GM11168 (cell line): ENCODE data around the gene ARSJ.

Experiments used
- in situ Hi-C: fragments of 300-500 bp; cut with MboI; formaldehyde crosslinking; loops from one replicate; pipeline ENCODE4 v1.12.0; 2022; ENCODE audit warnings: low sequenced_read_pairs; ENCODE audit not compliant: unreplicated experiment

Gene ARSJ

DNA sequence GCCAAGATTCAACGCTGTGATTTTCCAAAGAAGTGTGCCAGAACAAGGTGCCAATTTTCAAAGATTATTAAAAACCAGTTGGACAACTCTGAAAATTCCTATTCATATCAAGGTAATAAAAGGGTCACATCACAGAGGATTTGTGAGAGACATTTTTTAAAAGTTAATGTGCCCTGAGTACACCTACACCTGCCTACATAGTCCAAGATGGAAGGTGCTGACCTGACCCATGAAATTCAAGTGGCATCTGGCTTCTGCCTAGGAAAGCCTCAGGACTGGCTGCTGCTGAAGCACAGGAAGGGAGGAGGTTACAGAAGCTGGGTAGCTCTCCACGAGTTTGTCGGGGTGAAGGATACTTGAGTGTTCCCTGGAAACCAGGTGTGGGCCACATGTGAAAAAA is 11.4 kb upstream of the ARSJ start:
- in situ Hi-C loops = no loop called here

DNA sequence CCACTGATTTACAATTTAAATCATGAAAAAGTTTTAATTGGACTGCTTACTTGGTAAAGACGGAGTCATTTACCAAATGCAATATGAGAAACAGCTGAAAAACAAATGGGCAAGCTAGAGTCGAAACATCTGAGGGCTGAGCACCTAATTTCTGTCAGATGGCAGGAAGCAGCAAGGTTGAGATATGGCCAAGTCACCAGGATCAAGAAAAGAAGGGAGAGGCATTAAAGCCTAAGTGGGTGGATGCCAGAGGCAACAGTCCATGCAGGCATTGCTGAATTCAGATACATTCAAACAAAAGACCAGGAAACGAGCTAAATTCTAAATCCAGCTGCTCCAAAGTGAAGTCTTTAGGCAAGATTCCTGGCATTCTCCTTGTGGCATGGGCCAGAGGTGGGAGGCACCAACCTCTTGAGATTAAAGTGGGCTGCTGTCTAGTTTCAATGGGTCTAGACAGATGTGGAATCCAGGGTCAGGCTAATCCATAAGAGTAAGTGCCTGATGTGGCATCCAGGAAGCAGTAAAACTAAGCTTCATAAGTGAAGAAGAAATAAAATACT is 8.0 kb upstream of the ARSJ start:
- in situ Hi-C loops = no loop called here

DNA sequence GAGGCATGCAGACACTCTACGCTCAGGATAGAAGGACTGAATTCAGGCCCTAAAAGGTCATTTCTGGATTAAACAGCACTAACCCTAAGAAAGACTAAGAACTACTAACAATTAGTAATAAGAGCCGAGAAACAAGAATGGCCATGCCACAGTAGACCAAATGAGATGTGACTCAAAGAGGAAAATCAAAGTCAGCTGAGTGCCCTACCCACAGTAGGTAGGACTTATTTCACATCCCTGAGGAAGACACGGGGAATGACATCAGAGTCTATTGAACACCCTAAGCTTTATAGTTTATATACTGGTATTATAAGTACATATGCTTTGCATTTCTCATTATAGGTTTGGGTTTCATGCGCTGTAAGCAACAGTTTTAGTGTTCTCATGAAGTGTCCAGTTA is 2.7 kb upstream of the ARSJ start:
- in situ Hi-C loops = no loop called here

DNA sequence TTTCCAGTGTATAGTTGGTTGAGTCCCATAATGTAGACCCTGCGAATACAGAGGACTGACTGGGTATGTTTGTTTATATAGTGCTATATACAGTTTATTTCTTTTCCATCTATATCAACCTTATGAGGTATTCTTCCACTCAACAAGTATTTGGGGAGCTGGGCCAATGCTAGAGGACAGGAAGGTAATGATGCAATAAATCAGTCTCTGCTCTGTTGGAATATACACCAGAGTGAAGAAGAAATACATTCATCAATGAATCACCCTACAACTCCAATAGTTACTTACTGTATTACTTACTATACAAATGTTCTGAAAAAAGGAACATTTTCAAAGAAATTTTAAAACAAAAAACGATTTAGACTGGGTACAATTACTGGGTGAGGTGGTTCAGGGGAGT is 2.1 kb upstream of the ARSJ start:
- in situ Hi-C loops = no loop called here

DNA sequence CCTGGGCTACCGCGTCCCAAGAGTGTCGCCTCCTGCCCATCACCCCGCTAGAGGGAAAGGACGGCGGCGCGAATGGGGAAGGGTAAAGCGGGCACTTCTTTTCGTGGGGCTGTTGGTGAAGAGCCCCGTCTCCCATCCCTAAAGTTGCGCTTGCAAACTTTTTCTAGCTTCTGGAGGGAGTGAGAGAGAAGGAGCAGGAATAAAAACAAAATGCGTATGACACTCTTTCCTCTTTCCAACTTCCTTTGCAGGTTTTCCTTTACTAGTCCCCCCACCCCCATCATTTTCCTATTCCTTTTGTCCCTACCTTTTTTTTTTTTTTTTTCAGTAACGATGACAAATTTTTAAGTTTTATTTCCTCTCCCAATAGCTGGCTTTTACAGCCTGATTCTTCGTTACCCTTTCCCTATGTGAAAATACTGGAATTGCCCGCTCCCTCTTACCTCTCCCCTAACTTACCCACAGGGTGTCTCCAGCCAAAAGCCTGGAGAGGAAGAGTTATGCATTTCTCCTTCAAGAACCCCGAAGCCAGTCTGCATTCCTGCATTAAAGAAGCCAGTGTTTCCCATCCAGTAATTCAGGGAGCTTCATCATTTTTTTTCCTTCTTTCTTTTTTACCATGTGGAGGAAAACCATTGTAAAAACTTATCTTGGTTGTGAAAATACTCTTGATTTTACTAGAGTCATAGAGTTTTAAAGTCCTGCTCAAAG is 613 bp upstream of the ARSJ start:
- in situ Hi-C loops = no loop called here

DNA sequence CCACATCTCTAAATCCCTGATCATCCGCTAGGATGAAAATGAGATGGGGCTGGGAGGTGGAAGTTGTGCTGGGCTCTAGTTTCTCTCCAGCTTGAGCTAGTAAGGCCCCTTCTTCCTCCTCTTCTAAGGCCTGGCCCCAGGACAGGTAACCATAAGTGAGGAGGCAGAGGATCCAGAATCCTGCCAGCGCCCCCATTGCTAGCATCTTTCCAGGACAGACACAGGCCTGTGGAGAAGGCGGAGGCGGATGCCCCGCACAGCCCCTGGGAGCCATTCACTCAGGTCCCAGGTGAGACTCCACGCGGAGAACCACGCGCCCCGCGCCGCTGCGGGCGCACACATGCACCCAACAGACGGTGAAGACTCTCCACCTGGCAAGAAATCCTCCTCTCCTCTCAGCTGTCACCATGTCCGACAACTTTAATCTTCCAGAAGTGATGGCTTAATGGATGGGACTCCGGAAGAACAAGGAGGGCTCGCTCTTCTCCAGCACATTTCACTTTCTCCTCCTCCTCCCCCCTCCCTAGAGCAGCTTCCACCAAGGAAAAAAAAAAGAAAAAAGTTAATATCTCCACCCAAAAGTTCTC is 793 bp downstream of the ARSJ start:
- in situ Hi-C loops = no loop called here

DNA sequence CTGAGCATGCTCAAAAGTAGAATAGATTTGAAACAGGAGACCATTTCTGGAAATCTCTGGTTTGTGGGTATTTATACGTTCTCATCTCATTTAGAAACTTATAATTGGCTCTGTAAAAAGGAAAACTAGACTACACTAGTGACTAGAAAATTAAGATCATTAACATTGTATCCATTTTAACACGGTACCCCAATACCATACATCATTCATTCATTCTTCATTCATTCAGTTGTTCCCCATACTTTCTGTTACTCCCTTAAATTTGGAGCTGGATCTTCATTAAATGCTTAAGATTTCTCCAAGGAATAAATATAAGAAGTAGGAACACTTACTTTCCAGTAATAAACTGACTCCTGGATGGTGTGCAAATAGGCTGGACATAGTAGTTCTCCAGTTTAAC is 1.3 kb downstream of the ARSJ start:
- in situ Hi-C loops = no loop called here

DNA sequence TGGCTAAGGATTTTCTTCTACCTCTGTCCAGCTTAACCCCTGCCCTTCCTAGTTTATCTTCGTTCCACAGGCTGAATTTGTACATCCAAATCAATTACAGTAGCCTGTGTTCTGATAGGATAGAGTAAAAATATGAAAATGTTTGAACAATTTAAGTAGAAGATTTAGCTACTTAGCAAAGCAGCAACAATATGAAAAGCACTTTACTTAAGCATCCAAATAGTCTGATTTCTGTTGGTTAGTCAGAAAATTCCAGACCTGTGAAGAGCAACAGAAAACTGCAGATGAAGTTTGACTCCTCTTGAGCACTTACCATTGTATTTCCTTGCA is 2.0 kb downstream of the ARSJ start:
- in situ Hi-C loops = no loop called here

DNA sequence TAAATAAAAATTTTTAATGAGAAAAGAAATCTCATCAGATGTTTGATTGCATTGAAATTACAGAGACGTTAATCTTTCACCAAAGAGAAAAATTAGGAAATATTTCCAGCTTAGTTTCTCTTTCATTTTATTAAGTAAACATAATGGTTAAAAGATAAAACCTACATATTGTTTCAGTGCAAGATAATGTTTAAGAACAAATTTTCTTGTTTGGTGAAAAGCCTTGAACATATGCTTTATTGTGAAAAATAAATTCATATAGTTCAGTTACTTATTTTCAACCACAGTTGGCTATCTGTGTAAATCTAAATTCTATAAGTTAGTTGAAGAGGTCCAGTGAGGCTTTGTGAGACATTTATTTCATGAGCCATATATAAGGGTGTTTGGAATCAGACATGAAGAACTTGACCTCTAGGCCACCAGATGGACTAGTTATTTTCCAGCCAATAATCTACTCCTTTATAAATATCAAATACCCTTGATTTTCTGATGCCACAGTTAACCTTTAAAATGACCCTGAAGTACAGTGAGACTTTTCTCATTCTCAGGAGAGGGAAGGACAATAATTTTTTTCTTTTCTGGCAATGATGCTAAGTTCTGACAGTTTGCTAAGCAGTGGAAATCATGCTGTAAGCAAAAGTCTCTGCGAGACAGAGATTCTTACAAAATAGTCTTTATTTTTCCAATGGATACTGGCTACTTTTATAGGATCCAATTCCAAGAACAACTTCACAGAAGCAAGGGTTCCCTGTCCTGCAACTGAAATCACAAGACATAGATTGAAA is 2.5 kb downstream of the ARSJ start:
- in situ Hi-C loops = no loop called here

DNA sequence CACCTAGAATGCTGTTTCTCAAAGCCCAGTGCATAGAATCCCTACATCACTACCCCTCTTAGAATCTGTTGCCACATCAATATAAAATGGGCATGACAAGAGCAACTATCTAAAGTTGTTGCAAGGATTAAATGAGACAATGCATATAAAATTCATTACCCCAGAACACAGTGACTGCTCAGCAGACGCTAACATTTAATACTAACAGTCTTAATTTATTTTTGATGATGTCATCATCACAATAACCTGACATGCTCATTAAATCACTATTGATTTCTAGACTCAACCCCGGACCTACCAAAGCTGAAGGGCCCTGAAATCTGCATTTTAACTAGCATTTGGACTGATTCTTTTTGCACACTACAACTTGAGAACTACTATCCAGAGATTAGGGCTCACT is 3.9 kb downstream of the ARSJ start:
- in situ Hi-C loops = no loop called here

DNA sequence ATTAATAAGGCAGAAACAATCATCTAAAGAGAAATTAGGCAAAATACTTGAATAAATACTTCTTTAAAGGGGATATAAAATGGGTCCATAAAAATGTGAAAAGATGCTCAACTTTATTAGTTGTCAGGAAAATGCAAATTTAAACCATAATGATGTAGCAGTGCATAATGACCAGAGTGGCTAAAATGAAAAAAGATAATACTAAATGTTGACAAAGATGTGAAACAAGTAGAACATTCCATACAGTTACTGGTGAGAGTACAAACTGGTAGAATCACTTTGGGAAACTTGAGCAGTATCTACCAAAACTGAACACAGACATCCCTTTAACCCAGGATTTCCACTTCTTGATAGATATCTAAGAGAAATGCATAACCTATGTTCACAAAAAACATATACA is 5.0 kb downstream of the ARSJ start:
- in situ Hi-C loops = no loop called here

DNA sequence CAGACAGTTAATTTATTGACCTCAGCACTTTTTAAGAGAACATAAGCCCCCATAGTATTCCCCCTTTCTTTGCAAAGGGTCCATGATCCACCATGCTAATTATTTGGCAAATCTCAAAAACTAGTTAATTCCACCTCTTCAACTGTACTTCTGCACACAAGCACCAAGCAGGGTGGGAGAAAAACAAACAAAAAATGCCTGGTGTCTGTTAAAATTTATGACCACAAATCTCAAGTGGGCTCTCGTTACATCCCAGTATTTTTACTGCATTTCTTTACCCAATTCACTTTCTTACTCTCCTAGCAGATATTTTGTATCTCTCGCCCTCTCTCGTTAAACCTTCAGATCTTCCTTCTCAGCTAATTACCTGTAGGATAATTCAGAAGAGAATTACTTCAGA is 6.1 kb downstream of the ARSJ start:
- in situ Hi-C loops = no loop called here

DNA sequence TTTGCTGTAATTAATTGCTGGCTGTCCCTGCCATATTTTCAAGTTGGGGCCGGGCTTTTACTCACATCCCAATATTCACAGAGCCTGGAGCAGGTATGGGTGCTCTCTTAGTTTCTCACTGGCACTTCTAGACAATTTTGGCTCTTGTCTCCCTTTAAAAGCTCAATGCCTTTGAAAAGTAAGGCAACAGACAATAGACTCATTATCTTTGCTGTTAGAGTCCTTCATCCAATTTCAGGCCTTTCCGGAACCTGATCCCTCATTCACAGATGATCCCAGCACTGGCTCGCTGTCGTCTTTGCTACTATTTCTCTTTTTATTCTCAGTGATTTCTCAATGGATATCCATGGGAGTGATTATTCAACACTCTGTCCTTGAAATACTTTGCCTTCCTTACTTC is 6.7 kb downstream of the ARSJ start:
- in situ Hi-C loops = no loop called here

DNA sequence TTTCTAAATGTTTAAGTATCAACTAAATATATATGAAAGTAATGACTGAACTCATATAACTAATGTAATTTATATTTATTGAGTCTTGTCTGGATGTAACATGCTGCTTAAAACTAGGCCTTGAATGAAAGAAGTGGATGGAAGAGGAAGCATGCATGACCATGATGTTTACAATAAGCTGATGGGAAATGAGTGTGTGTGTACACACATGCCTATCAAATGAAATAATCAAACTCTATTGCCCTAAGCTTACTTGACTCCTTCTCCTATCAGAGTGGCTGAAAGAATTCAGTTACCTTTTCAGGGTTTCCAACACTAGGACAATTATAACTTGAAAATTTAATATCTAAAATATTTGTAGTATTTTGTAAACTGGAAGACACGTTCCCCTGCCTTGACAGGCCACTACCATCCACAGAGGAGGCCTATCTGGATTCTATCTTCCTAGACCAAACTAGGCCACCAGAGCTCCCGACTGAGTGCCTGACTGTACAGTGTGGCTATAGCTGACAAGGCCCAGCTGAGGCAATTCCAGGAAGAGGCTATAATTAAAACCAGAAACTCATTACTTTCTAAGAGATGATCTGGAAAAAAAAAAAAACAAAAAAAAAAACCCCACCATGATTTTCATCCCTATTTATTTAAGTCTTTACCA is 7.6 kb downstream of the ARSJ start:
- in situ Hi-C loops = no loop called here

DNA sequence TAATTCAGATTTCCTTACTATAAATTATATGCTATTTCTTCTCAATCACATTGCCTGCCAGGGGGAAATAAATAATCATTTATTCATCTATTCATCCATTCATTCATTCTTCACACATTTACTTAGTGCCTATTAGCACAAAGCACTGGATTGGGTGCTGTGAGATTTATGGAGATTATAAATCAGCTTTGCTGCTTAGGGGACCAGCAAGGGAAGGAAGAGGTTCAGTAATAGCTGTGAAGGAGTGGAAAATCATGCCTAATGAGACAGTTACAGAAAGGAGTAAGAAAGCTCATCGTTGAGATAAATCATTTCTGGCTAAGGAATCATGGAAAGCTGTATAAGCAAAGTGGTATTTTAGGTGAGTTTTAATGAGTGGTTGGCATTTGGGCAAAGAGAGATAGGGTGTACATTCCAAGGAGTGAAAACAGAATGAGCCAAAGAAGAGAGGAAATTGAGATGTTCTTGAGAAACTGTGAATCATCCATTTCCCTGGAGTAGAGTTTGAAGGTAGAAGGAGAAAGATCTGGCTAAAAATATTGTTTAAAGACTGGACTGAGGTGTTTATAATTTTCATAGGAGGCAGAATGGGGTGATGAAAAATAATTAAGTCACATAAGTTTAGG is 9.6 kb downstream of the ARSJ start:
- in situ Hi-C loops = loop anchor here (10.0 kb wide), 1 partner anchor 105 kb away; no protein-coding TSS in a partner anchor

DNA sequence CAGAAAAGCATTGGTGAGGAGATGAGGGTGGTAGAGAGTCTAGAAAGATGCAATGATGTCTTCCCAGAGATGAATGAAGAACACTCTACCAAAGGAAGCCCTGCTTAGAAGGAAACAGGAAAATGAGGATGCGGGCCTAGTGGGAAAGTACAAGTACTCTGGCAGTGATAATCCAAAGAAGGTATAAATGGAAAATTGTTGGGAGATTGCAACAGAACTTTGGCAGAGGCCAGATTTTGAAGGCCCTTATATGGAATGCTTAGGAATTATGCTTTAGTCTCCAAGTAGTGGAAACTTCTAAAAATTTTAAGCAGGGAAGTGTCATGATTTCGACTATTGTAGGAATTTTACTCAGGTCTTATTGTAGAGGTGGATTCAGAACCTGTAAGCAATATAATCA is 11.0 kb downstream of the ARSJ start:
- in situ Hi-C loops = loop anchor here (10.0 kb wide), 1 partner anchor 106 kb away; no protein-coding TSS in a partner anchor

DNA sequence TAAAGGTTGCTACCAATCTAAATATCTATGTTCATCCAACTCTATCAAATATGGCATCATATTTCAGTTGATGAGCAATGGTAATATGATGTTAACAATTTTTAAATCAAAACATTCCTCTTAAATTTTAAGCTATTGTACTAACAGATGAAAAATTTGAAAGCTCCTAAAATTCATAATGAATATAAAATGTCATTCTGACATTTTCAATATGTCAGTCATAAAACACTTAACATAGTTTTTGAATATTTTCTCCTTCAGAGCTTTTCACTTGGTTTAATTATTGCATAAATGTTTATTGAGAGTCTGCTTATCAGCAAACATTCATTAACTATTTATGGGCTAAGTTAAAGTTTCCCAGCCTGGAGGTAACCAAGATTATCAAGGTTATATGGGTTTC is 11.8 kb downstream of the ARSJ start:
- in situ Hi-C loops = loop anchor here (10.0 kb wide), 1 partner anchor 107 kb away; no protein-coding TSS in a partner anchor

DNA sequence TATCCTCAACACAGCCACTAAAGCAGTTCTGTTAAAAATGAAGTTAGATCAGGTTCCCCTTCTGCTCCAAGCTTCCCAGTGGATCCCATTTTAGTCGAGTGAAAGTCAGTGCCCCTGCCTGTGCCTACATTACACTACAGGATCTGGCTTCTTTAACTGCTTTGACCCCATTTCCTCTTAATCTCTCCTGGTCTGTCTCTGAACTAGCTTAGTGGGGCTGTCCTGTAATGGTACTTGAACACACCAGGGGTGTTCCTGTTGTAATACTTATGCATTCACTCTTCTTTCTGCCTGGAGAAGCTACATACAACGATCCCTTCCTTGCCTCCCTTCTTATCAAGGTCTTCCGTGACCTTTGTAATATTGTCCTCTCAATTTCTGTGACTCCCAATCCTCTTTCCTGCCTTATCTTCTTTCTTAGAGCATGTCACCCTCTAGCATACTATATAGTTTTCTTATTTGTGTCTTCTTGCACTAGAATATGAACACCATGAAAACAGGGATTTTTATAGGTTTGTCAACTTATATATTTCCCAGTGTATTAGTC is 16.7 kb downstream of the ARSJ start:
- in situ Hi-C loops = loop anchor here (10.0 kb wide), 1 partner anchor 112 kb away; no protein-coding TSS in a partner anchor

DNA sequence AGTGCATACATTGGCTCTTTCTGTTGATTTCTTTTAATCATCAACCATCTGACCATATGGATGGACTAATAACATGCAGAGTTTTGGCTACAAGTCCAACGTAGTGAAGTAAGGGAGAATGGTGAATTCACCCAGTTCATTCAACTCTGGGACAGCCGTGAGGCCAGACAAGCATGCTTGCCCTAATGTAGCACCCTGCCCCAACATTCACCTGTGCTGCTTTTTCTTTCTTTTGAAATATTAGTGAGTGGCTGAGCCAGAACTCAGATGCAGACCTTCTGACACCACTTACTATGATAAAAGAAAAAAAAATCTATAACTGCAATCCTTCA is 17.5 kb downstream of the ARSJ start:
- in situ Hi-C loops = loop anchor here (10.0 kb wide), 1 partner anchor 113 kb away; no protein-coding TSS in a partner anchor
